GM18951 (cell line): ENCODE results near the gene ANKMY2.

ENCODE experiments used
- POLR2A ChIP-seq: IDR thresholded peaks from 4 replicates; pipeline ENCODE4 v1.6.1; 2011; ENCODE audit warnings: mild to moderate bottlenecking; ENCODE audit not compliant: insufficient read length, insufficient read depth; ENCODE audit errors: extremely low read depth
- in situ Hi-C: fragments of 300-500 bp; cut with MboI; formaldehyde crosslinking; loops from one replicate; pipeline ENCODE4 v1.12.0; 2022; ENCODE audit warnings: low sequenced_read_pairs, mixed read lengths, inconsistent platforms; ENCODE audit not compliant: unreplicated experiment

Gene ANKMY2

DNA sequence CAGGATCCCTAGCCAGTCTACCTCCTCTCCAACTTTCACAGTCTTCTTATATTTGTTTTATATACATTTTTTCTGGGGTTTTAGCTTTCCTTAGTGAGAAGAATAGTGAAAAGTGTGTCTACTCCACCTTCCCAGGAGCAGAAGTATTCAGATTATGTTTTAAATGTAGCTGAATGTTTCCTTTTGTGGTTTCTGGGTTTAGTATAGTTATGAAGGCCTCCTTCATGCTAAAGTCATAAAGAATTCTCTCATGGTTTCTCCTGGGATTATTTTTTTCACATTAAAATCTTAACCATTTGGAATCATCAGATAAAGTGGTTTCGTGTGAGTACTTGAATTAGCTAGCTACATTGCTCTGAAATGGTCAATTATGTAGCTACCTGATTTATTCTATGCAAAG is 50.9 kb downstream of the ANKMY2 start:
- TF ChIP-seq POLR2A, result no peak
- in situ Hi-C loops, result no loop called here

DNA sequence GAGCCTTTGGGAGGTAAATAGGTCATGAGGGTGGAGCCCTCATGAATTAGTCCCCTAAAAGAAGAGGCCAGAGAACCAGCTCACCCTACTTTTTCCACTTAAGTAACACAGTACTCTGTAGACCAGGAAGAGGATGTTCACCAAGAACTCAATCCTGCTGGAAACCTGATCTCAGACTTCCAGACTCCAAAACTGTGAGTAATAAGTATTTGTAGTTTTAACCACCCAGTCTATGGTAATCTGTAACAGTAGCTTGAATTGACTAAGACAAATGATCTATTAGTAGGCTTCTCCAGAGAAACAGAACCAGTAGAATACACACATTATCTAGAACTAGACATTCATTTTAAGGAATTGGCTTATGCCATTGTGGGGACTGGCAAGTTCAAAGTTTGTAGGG is 51.5 kb downstream of the ANKMY2 start:
- TF ChIP-seq POLR2A, result no peak
- in situ Hi-C loops, result no loop called here

DNA sequence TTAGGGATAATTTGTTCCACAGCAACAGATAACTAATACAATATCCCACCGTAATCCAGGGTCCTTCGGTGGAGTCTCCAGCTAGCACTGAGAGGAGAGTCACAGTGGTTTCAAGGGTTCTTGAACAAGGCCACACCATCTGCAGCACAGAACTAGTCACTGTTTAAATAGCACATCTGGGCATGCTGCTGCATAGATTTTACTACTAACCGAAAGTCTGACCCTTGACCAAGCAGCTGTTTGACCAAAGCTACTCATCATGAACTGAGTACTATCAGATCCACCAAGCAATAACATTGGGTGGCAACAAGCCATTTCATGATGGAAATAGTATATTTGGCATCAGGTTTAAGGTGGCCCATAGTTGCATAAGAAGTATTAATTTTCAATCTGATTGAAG is 53.2 kb downstream of the ANKMY2 start:
- no peak for TF ChIP-seq POLR2A
- in situ Hi-C loops, result no loop called here

DNA sequence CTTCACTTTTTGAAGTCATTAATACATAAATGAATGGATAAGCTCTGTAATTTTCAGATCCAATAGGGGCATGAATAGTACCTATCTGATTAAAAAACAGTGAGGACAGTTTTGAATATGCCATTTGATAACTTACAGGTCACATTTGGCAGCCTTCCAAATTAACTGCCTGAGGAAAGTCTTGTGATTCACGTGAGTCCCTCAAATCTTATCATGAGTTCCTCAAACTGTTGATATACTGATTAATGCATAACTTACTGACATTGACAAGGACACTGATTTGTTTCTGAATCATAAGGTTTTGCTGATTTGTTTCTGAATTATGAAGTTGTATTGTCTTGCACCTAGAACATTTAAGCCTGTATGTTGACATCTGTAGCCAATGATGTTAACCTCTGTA is 55.1 kb downstream of the ANKMY2 start:
- no peak for TF ChIP-seq POLR2A
- in situ Hi-C loops, result no loop called here

DNA sequence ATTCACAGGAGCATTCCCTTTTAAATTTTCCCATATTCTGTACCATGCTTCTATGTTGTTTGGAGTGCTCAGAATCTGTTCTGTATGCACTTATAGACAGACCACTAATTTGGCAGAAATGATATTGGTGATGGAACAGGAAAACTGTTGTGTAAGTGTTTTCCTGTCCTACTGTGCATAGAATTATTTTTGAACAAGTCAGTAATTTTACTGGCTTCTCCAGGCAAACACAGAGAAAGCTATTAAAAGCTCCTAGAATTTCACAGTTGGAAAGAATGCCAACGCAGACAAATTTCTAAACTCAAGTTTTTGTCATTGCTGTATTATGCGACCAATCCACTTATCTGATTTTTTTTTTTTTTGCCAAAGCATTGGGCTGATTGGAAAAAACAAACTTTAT is 55.7 kb downstream of the ANKMY2 start:
- TF ChIP-seq POLR2A, result no peak
- in situ Hi-C loops, result no loop called here

DNA sequence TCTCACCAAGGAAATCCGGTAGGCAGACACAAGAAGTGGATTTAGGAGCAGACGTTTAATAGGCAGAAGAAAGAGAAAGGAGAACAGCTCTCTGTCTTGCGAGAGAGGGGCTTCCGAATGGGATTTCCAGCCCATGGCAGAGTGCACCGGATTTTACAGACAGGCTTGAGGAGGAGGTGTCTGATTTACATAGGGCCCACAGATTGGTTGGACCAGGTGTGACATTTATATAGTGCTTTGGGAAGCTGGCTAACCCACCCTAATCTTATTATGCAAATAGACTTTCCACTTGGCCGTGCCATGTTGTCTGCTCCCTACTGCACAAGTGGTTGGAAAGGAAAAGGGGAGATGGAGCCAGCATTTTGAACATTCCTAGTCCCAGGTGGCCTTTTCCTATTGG is 57.8 kb downstream of the ANKMY2 start:
- in situ Hi-C loops, result no loop called here
- no peak for TF ChIP-seq POLR2A

DNA sequence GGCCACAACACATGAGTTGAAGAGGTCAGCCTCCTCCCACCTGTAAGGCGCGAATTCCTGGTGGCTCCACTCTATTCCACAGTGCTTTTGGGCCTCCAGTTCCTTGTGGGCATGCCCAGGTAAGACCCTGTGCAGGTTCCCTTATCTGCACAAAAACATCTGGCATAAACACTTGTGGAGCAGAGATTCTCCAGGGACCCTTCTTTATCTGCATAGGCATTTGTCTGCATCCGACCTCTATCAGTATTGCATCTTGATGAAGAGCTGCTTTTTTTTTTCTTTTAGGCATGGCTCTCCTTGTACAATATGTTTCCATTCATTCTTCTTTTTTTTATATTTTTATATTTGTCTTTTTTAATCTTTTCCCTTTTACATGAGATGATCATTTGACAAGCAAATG is 58.4 kb downstream of the ANKMY2 start:
- TF ChIP-seq POLR2A, result no peak
- in situ Hi-C loops, result no loop called here

DNA sequence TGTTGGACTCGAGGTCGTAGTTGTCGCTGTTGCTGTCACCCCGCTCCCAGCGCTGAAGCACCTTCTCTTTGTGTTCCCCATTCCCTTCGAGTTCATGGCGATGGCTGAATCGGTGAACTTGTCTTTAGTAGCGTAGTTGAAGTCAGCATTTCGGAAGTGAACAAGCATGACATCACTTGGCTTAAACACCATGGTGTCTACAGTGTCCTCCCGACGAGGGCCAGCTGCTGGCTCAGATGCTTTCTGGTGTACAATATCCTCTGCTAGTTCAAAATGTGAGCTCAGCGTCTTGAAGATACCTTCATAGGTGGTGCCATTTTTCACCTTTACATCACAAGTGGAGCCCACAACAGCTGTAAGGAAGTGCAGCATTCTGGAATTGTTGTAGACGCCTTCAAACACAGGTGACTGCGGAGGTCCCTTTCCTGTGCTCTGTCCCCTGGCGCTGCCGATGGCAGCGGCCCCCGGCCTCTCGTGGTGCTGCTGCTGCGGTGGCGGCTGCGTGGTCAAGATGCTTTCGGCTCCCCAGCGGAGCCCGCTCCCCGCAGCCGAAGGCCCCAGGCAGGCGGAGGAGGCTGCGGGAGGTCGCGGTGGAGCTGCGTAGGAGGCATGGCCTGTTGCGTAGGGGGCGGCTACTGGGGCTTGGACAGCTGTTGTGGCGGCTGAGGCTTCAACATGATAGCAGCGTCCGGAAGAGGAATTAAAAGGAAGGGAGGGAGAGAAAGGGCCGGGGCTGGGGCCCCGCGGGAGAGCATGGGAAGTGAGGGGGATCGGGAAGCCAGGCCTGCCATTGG is 59.3 kb downstream of the ANKMY2 start:
- no peak for TF ChIP-seq POLR2A
- in situ Hi-C loops, result no loop called here

DNA sequence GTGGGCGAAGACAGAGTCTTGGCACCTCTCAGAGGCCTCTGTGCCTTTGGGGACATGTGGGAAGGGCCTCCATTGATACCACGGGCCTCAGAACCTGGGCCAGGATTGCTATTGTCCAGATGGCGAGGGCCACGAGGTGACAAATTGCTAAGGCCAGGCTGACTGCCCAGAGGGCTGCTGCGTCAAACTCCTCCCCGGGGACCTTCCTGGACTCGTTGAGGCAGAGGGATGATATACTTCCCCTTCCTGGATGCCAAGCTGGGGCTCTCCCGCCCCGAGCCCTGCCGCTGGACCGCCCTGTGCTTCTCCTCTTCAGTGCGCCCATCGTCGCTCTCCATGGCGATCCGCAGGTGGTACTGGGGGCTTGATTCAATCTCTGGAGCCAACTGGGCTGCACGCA is 60.0 kb downstream of the ANKMY2 start:
- TF ChIP-seq POLR2A, result no peak
- in situ Hi-C loops, result no loop called here

DNA sequence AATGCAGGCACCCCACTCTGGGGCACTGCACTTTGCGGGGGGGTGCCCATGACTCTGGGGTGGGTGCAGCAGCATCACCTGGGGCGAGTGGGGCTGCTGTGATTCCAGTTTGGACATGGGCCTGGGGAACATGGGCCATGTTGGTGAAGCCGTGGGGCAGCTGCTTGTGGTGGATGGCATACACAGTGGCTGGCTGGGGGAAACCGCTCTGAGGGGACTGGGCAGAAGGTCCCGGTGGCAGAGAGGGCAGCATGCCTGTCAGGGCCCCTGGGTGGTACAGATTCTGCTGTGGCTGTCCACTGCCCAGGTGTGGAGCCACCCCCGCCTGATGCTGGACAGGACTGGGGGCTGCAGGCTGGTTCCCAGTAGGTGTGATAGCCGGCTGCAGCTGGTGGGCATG is 61.7 kb downstream of the ANKMY2 start:
- in situ Hi-C loops, result no loop called here

DNA sequence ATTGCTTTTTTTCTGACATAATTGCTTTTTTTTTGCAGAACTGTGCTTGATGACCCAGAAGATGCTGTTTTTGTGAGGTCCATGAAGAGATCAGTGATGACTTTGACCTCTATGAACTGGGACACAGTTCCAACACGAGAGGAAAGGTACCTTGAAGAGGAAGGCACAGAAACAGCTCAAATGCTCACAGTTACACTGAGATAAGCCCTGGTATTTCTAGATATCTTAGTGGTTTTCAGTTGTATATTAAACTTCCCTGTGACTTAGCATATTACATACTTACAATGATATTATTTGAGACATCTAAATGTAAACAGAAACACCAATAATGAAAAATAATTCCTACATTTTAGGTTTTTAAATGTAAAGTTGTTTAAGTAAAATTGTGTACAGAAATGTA is 64.3 kb downstream of the ANKMY2 start:
- no peak for TF ChIP-seq POLR2A
- in situ Hi-C loops, result no loop called here

More for the DNA sequence above, 61.7 kb downstream of the ANKMY2 start:
- TF ChIP-seq POLR2A, result no peak

DNA sequence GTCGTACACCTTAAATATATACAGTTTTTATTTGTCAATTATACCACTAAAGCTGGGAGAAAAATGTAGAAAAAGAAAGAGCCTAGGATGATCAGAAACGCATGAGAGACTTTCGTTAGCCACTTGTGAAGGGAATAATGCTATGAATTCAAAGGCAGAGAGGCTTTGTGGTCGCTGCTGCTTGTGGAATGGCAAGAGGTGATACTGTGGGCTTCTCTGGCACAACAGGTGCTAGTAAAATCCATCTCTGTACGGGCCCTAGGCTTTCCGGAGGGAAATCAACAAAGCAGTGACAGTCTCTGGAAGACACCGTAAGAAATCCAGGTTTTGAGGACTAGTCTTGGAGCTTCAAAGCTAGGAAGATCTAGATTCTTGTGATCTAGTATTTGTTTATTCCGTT is 66.3 kb downstream of the ANKMY2 start:
- in situ Hi-C loops, result no loop called here
- no peak for TF ChIP-seq POLR2A

DNA sequence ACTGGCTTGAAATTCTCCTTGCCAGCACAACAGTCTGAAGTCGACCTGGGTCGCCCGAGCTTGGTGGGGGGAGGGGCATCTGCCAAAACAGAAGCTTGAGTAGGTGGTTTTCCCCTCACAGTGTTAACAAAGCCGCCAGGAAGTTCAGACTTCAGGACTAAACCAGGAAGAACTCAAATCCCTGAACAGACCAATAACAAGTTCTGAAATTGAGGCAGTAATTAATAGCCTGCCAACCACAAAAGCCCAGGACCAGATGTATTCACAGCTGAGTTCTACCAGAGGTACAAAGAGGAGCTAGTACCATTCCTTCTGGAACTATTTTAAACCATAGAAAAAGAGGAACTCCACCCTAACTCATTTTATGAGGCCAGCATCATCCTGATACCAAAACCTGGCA is 73.6 kb downstream of the ANKMY2 start:
- in situ Hi-C loops, result no loop called here
- no peak for TF ChIP-seq POLR2A

DNA sequence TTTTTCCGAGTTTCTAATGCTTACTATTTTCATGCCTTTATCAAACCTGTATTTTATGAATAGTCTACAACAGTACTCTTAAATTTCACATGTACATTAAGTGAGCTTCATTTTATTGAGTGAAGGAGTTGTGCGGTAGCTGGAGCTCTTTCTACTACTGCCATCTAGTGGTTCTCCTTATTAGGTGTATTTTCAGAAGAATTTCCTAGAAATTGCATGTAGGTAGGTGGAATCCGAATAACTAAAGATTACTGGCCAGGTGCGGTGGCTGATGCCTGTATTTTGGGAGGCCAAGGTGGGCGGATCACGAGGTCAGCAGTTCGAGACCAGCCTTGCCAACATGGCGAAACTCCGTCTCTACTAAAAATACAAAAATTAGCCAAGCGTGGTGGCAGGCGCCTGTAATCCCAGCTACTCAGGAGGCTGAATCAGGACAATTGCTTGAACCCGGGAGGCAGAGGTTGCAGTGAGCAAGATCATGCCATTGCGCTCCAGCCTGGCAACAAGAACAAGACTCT is 80.6 kb downstream of the ANKMY2 start:
- no peak for TF ChIP-seq POLR2A
- in situ Hi-C loops, result no loop called here
